Activated CD8-positive, alpha-beta memory T cell treated with anti-CD3 and anti-CD28 coated beads, Interleukin-2, amount 50 U/mL, for 24 hours (primary cell): Measurements from ENCODE around the gene ZNRD2.

ENCODE experiments used
- DNase-seq: peaks from one replicate; pipeline ENCODE4 v3.0.0-alpha.2; 2020; ENCODE audit errors: extremely low read depth

Gene ZNRD2

GRCh38 chr11:65538232-65538914, 31.9 kb upstream of the ZNRD2 start:
- no peak for DNase-seq

- no peak for DNase-seq
These were observed 31.1 kb upstream of the ZNRD2 start for GRCh38 chr11:65538915-65539743.

GRCh38 chr11:65539744-65540289, 30.5 kb upstream of the ZNRD2 start:
- DNase-seq = no peak

- DNase-seq = peak; percentile 67
These were observed 29.8 kb upstream of the ZNRD2 start for GRCh38 chr11:65540290-65541092.

- no peak for DNase-seq
These were observed 28.9 kb upstream of the ZNRD2 start for GRCh38 chr11:65541093-65541982.

- no peak for DNase-seq
These were observed 27.4 kb upstream of the ZNRD2 start for GRCh38 chr11:65542738-65543390.

GRCh38 chr11:65545853-65546216, 24.4 kb upstream of the ZNRD2 start:
- no peak for DNase-seq

GRCh38 chr11:65546217-65546958, 23.9 kb upstream of the ZNRD2 start:
- DNase-seq = peak; percentile 88

GRCh38 chr11:65547446-65548125, 22.7 kb upstream of the ZNRD2 start:
- no peak for DNase-seq

- DNase-seq = no peak
These were observed 21.9 kb upstream of the ZNRD2 start for GRCh38 chr11:65548395-65548794.

GRCh38 chr11:65549096-65549495, 21.2 kb upstream of the ZNRD2 start:
- DNase-seq = no peak

- DNase-seq = no peak
These were observed 18.5 kb upstream of the ZNRD2 start for GRCh38 chr11:65551572-65552387.

GRCh38 chr11:65552388-65552951, 17.8 kb upstream of the ZNRD2 start:
- DNase-seq = no peak

GRCh38 chr11:65553301-65554001, 16.8 kb upstream of the ZNRD2 start:
- DNase-seq = no peak

- DNase-seq = no peak
These were observed 16.0 kb upstream of the ZNRD2 start for GRCh38 chr11:65554057-65554818.

GRCh38 chr11:65554842-65555430, 15.3 kb upstream of the ZNRD2 start:
- no peak for DNase-seq
